Heart left ventricle (tissue), 13 donors: ENCODE results near the gene DCAF6.

Experiments used
- CTCF ChIP-seq, 12 donors: fragments of 200-600 bp; sonication (generic) in 4 of 12; IDR thresholded peaks; one replicate each; pipeline versions ENCODE4 v1.5.0 to v1.8.0; 2018 to 2022; ENCODE audit warnings: antibody characterized with exemption in 12 of 12, mild to moderate bottlenecking in 5 of 12
- POLR2A ChIP-seq, 2 donors: fragments of 450-650 bp; IDR thresholded peaks; one replicate each; pipeline ENCODE4 v1.6.1; 2017; ENCODE audit warnings: antibody characterized with exemption in 2 of 2, mild to moderate bottlenecking in 2 of 2, moderate library complexity in 2 of 2
- donor health status: ischemic (EF 13 %, LVEDD 7.1; RV severe dilation, severe dysfunction).
- donor health status: DM: no; HTN: yes; CAD: no.
- donor health status: DM: no; HTN: no; CAD: no.
- donor health status: ischemic (EF 25% LVEDD 6.9; RV normal size, moderate dysfunction).
- donor health status: ischemic (EF 25% LVEDD 5.7; RV mildly dilated, moderate dysfunction).
- donor health status: ischemic (EF 35%, LVEDD 5.7; RV mildly dilated, moderate dysfunction).
- donor health status: nonischemic (EF 11% LVEDD 7.7; RV severe dilation, severe dysfunction).
- donor health status: DM: yes; HTN: yes; CAD: no.
- donor health status: PGD.
- donor health status: ischemic (EF 29% LVEDD 5.4; RV normal size, mild dysfunction).
- donor health status: nonischemic (EF 23%, LVEDD 6.1; RV moderate dilation, normal function).

- TF ChIP-seq CTCF (IDR thresholded peaks at IDR 0.05) = no peak
- no peak for TF ChIP-seq POLR2A (IDR thresholded peaks at IDR 0.05)
These were observed 42.7 kb upstream of the DCAF6 start for GRCh38 chr1:167893798-167894197.
